ENCODE measurements around the gene CES4A.

DNA sequence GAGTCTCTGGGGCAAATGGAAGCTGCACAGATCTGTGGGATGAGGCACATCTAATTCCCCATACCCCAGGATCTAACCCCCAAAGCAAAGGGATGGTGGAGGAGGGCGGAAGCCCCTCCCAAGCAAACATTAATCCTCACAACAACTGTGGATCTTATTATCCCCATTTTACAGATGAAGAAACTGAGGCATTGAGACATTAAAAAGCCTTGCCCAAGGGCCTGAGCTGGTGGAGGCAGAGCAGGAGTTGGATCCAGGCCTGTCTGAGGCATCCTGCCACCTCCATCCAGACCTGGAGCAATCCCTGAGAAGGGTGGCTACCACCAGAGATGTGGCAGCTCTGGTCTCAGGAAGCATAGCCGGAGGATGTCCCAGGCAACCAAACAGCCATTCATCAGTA, 22.9 kb downstream of the CES4A start:
- TF ChIP-seq, protein P1, sequence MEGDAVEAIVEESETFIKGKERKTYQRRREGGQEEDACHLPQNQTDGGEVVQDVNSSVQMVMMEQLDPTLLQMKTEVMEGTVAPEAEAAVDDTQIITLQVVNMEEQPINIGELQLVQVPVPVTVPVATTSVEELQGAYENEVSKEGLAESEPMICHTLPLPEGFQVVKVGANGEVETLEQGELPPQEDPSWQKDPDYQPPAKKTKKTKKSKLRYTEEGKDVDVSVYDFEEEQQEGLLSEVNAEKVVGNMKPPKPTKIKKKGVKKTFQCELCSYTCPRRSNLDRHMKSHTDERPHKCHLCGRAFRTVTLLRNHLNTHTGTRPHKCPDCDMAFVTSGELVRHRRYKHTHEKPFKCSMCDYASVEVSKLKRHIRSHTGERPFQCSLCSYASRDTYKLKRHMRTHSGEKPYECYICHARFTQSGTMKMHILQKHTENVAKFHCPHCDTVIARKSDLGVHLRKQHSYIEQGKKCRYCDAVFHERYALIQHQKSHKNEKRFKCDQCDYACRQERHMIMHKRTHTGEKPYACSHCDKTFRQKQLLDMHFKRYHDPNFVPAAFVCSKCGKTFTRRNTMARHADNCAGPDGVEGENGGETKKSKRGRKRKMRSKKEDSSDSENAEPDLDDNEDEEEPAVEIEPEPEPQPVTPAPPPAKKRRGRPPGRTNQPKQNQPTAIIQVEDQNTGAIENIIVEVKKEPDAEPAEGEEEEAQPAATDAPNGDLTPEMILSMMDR (IDR thresholded peaks at IDR 0.05), result no peak
- no peak for TF ChIP-seq ZFX (IDR thresholded peaks at IDR 0.05; ENCODE audit: borderline replicate concordance)
